ENCODE data around the gene STXBP2. TPM values are rescaled to one million over a fixed set of nuclear protein-coding genes. Genes with fewer than 3 reads are reported as not detected.

Gene STXBP2
- total RNA-seq, 1 experiment from 2014 or later, result 102 TPM

DNA sequence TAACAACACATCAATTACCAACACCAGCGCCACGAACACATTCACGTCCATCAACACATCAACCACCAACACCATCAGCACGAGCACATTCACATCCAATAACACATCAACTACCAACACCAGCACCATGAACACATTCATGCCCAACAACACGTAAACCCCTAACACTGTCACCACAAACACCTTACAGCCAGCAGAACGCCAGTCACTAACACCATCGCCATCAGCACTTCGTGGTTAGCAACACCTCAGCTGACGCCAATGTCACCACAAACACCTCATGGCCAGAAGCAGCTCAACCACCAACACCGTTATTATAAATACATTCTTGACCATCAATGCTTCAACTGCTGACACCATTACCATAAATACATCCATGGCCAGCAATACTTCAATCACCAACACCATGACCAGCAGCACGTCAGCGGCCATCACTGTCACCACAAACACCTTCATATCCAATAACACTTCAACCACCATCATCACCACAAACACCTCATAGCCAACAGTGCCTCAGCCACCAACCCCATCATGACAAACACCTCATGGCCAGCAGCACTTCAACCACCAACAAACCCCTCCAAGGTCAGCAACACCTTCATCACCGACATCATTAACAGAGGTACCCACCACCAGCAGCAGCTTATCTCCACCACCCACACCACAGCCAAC is 55.6 kb downstream of the STXBP2 start:
- no peaks in the 10 kb centered on the region for H3K4me1 ChIP-seq (ENCODE audit: control insufficient read depth, insufficient read depth, low read length)
- no peak for ATAC-seq
- no peak for DNase-seq (ENCODE audit: low read depth, low spot score)
- no peaks in the 10 kb centered on the region for H3K9me3 ChIP-seq (ENCODE audit: control insufficient read depth, insufficient read depth, low read depth, low read length)
- ChIA-PET CTCF (no interaction called here), POLR2A (no interaction called here)
- intact Hi-C loops (cut with micrococcal nuclease; ENCODE audit: unreplicated experiment) (no loop called here), in situ Hi-C loops (cut with HindIII; ENCODE audit: low pct_unique_long_range_greater_than_20kb, low sequenced_read_pairs) (no loop called here)
- H3K27me3 ChIP-seq (ENCODE audit: control insufficient read depth, insufficient read depth, low read length), result no peaks in the 10 kb centered on the region; the same call in 1 of the 2 replicates
- BruUV-seq (replicated peaks), result no TSS peak
- TF ChIP-seq, protein P1, sequence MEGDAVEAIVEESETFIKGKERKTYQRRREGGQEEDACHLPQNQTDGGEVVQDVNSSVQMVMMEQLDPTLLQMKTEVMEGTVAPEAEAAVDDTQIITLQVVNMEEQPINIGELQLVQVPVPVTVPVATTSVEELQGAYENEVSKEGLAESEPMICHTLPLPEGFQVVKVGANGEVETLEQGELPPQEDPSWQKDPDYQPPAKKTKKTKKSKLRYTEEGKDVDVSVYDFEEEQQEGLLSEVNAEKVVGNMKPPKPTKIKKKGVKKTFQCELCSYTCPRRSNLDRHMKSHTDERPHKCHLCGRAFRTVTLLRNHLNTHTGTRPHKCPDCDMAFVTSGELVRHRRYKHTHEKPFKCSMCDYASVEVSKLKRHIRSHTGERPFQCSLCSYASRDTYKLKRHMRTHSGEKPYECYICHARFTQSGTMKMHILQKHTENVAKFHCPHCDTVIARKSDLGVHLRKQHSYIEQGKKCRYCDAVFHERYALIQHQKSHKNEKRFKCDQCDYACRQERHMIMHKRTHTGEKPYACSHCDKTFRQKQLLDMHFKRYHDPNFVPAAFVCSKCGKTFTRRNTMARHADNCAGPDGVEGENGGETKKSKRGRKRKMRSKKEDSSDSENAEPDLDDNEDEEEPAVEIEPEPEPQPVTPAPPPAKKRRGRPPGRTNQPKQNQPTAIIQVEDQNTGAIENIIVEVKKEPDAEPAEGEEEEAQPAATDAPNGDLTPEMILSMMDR (IDR thresholded peaks at IDR 0.05), result no peak
- no peak for TF ChIP-seq POLR2AphosphoS5 (IDR thresholded peaks at IDR 0.05; ENCODE audit: low read depth, low read length)
- TF ChIP-seq SIN3A (IDR thresholded peaks at IDR 0.05; ENCODE audit: borderline replicate concordance, insufficient read depth, low read depth, low read length), result no peak
- TF ChIP-seq, protein P2, sequence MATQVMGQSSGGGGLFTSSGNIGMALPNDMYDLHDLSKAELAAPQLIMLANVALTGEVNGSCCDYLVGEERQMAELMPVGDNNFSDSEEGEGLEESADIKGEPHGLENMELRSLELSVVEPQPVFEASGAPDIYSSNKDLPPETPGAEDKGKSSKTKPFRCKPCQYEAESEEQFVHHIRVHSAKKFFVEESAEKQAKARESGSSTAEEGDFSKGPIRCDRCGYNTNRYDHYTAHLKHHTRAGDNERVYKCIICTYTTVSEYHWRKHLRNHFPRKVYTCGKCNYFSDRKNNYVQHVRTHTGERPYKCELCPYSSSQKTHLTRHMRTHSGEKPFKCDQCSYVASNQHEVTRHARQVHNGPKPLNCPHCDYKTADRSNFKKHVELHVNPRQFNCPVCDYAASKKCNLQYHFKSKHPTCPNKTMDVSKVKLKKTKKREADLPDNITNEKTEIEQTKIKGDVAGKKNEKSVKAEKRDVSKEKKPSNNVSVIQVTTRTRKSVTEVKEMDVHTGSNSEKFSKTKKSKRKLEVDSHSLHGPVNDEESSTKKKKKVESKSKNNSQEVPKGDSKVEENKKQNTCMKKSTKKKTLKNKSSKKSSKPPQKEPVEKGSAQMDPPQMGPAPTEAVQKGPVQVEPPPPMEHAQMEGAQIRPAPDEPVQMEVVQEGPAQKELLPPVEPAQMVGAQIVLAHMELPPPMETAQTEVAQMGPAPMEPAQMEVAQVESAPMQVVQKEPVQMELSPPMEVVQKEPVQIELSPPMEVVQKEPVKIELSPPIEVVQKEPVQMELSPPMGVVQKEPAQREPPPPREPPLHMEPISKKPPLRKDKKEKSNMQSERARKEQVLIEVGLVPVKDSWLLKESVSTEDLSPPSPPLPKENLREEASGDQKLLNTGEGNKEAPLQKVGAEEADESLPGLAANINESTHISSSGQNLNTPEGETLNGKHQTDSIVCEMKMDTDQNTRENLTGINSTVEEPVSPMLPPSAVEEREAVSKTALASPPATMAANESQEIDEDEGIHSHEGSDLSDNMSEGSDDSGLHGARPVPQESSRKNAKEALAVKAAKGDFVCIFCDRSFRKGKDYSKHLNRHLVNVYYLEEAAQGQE (IDR thresholded peaks at IDR 0.05; ENCODE audit: insufficient read depth in 1 of 2, low read depth in 2 of 2, low read length in 1 of 2), result no peak
- no peak for TF ChIP-seq TCF7L2 (IDR thresholded peaks at IDR 0.05; ENCODE audit: low read depth, low read length)
- H3K36me3 ChIP-seq (ENCODE audit: control insufficient read depth, insufficient read depth, low read length), result no peaks in the 10 kb centered on the region
- no peak overlapping the region for H3K4me3 ChIP-seq (ENCODE audit: low read depth in 2 of 2, low read length in 2 of 2)
- no peak overlapping the region for H3K27ac ChIP-seq (ENCODE audit: low read length)

DNA sequence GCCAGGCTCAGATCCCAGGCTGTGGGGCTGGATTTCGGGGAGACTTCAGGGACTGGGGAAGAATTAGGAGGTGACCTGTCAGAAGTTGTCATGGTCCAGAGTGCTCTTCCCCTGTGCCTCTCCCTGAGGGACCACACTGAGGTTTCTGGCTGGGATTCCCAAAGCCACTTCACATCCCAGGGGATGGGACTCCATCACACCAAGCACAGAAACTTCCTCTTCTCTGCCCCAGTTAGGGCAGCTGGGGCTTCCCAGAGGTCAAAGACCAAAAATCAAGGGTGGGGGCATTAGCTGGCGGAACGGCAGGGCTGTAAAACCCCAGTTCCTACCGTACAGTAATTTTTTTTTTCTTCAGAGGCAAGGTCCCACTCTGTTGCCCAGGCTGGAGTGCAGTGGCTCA is 57.6 kb downstream of the STXBP2 start:
- H3K36me3 ChIP-seq (ENCODE audit: control insufficient read depth, insufficient read depth, low read length), result no peaks in the 10 kb centered on the region
- H3K4me1 ChIP-seq (ENCODE audit: control insufficient read depth, insufficient read depth, low read length), result no peaks in the 10 kb centered on the region
- BruUV-seq (replicated peaks), result no TSS peak
- ATAC-seq (no peak), DNase-seq (ENCODE audit: low read depth, low spot score) (no peak)
- ChIA-PET POLR2A (no interaction called here), CTCF (no interaction called here)
- H3K9me3 ChIP-seq (ENCODE audit: control insufficient read depth, insufficient read depth, low read depth, low read length), result no peaks in the 10 kb centered on the region
- TF ChIP-seq SIN3A (IDR thresholded peaks at IDR 0.05; ENCODE audit: borderline replicate concordance, insufficient read depth, low read depth, low read length), result no peak
- TF ChIP-seq POLR2AphosphoS5 (IDR thresholded peaks at IDR 0.05; ENCODE audit: low read depth, low read length), result no peak
- TF ChIP-seq TCF7L2 (IDR thresholded peaks at IDR 0.05; ENCODE audit: low read depth, low read length), result no peak
- TF ChIP-seq, protein P1 (IDR thresholded peaks at IDR 0.05), result no peak
- TF ChIP-seq, protein P2 (IDR thresholded peaks at IDR 0.05; ENCODE audit: insufficient read depth in 1 of 2, low read depth in 2 of 2, low read length in 1 of 2), result no peak
- H3K4me3 ChIP-seq (ENCODE audit: low read depth in 2 of 2, low read length in 2 of 2), result no peak overlapping the region
- no peak overlapping the region for H3K27ac ChIP-seq (ENCODE audit: low read length)
- peaks cover 2% of the 10 kb centered on the region; the same call in 1 of the 2 replicates for H3K27me3 ChIP-seq (ENCODE audit: control insufficient read depth, insufficient read depth, low read length)
- in situ Hi-C loops (cut with HindIII; ENCODE audit: low pct_unique_long_range_greater_than_20kb, low sequenced_read_pairs), result no loop called here
- intact Hi-C loops (cut with micrococcal nuclease; ENCODE audit: unreplicated experiment), result no loop called here
